Endodermal cell (in vitro differentiated cells): Measurements from ENCODE around the gene SMC1A. TPM values are rescaled to one million over a fixed set of nuclear protein-coding genes. Genes with fewer than 3 reads are reported as not detected.

ENCODE experiments used
- DNase-seq: peaks from one replicate; pipeline ENCODE4 v3.0.0-alpha.2; 2017
- H3K27ac ChIP-seq: 2 replicates; pipeline ENCODE4 v1.5.1; 2013; ENCODE audit warnings: mild to moderate bottlenecking, low read depth, low read length, moderate library complexity
- H3K27me3 ChIP-seq: 2 replicates; pipeline ENCODE4 v1.6.1; 2013; ENCODE audit warnings: mild to moderate bottlenecking, low read length, moderate library complexity; ENCODE audit not compliant: insufficient read depth, control insufficient read depth, poor library complexity, severe bottlenecking
- H3K36me3 ChIP-seq: 2 replicates; pipeline ENCODE4 v1.7.0; 2013; ENCODE audit warnings: mild to moderate bottlenecking, low read length, moderate library complexity; ENCODE audit not compliant: control insufficient read depth, insufficient read depth
- H3K4me1 ChIP-seq: one replicate; pipeline ENCODE4 v1.7.0; 2013; ENCODE audit warnings: low read length; ENCODE audit not compliant: control insufficient read depth, insufficient read depth
- H3K4me3 ChIP-seq: 2 replicates; pipeline ENCODE4 v1.5.1; 2013; ENCODE audit warnings: mild to moderate bottlenecking, low read length, moderate library complexity
- H3K9ac ChIP-seq: 2 replicates; pipeline ENCODE4 v1.6.1; 2013; ENCODE audit warnings: mild to moderate bottlenecking, low read length, moderate library complexity; ENCODE audit not compliant: poor library complexity, severe bottlenecking; ENCODE audit errors: extremely low read depth
- H3K9me3 ChIP-seq: 2 replicates; pipeline ENCODE4 v1.6.1; 2013; ENCODE audit warnings: mild to moderate bottlenecking, low read length, moderate library complexity; ENCODE audit not compliant: control insufficient read depth
- H3K27ac Mint-ChIP-seq: 2 replicates; pipeline ENCODE4 v1.8.0; 2020; ENCODE audit warnings: mixed read lengths
- H3K27me3 Mint-ChIP-seq: 2 replicates; pipeline ENCODE4 v1.8.0; 2021; ENCODE audit warnings: mild to moderate bottlenecking, mixed read lengths; ENCODE audit not compliant: insufficient read depth
- H3K36me3 Mint-ChIP-seq: 2 replicates; pipeline ENCODE4 v1.8.0; 2020; ENCODE audit warnings: low read depth, mixed read lengths
- H3K4me1 Mint-ChIP-seq: 2 replicates; pipeline ENCODE4 v1.8.0; 2020; ENCODE audit warnings: mixed read lengths
- H3K4me3 Mint-ChIP-seq: 2 replicates; pipeline ENCODE4 v1.8.0; 2020; ENCODE audit warnings: mild to moderate bottlenecking, moderate library complexity, mixed read lengths
- H3K9me3 Mint-ChIP-seq: 2 replicates; pipeline ENCODE4 v1.8.0; 2020; ENCODE audit warnings: mild to moderate bottlenecking, mixed read lengths
- WGBS, 2 experiments: methylation state at CpG; one replicate each; pipeline versions ENCODE4 v1.1.5 to v1.1.7; 2013; ENCODE audit warnings: missing lambda C conversion rate in 2 of 2, mixed read lengths in 1 of 2; ENCODE audit not compliant: insufficient coverage in 1 of 2, insufficient read length in 1 of 2; 5-methylcytosine and 5-hydroxymethylcytosine counted together
- microRNA-seq: library from miRNA; unstranded; fragments of <30 nt; microRNA quantifications from one replicate; pipeline ENCODE4 v1.2.0, GENCODE V29; 2020; ENCODE audit warnings: borderline microRNAs expressed
- total RNA-seq, 2 donors: library from RNA; stranded (reverse); fragmentation: NEBNext Ultra II Directional in 1 of 2; extraction: Animal tissue kit (Norgen Biotek cat#: 25700) in 1 of 2; gene quantifications; 2 replicates in 1 of 2; 3 replicates in 1 of 2; pipeline ENCODE4 v1.2.1, GENCODE V29; 2021
- TF ChIP-seq, protein P1 (sequence below): fragments of 200-600 bp; sonication (generic); conservative IDR thresholded peaks from 2 replicates; pipeline ENCODE4 v1.5.0; 2021; ENCODE audit warnings: antibody characterized with exemption, mild to moderate bottlenecking

SMC1A gene
- total RNA-seq, 2 donors from 2014 or later = 89.0 to 121 TPM

GRCh38 chrX:53324803-53325202 is 97.7 kb downstream of the SMC1A start:
- Histone ChIP-seq H3K9ac (no peak overlapping the region), H3K4me1 (no peaks in the 10 kb centered on the region), H3K27ac (no peak overlapping the region), H3K36me3 (no peaks in the 10 kb centered on the region), H3K27me3 (peaks cover 36% of the 10 kb centered on the region), H3K9me3 (no peaks in the 10 kb centered on the region), H3K4me3 (no peak overlapping the region)
- TF ChIP-seq, protein P1, sequence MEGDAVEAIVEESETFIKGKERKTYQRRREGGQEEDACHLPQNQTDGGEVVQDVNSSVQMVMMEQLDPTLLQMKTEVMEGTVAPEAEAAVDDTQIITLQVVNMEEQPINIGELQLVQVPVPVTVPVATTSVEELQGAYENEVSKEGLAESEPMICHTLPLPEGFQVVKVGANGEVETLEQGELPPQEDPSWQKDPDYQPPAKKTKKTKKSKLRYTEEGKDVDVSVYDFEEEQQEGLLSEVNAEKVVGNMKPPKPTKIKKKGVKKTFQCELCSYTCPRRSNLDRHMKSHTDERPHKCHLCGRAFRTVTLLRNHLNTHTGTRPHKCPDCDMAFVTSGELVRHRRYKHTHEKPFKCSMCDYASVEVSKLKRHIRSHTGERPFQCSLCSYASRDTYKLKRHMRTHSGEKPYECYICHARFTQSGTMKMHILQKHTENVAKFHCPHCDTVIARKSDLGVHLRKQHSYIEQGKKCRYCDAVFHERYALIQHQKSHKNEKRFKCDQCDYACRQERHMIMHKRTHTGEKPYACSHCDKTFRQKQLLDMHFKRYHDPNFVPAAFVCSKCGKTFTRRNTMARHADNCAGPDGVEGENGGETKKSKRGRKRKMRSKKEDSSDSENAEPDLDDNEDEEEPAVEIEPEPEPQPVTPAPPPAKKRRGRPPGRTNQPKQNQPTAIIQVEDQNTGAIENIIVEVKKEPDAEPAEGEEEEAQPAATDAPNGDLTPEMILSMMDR = no peak
- Mint-ChIP-seq H3K36me3 (no peaks in the 10 kb centered on the region), H3K4me3 (no peak overlapping the region), H3K27ac (no peak overlapping the region), H3K27me3 (peaks cover 36% of the 10 kb centered on the region), H3K9me3 (peaks cover 51% of the 10 kb centered on the region), H3K4me1 (peaks cover 11% of the 10 kb centered on the region)
- no peak for DNase-seq
- 90% methylated on average over 1 of the region's 1 CpG; no CpG with 5 or more reads in 1 of the 2 experiments for WGBS, 2 experiments

Small RNAs within 50 kb of the gene (microRNA-seq; reads per million reads assigned to microRNA genes)
- not detected for gene MIR6857

Other genes starting within 250 kb of the SMC1A start
- gene KDM5C, start 197.4 kb downstream of the SMC1A start, total RNA-seq = 100 to 1,000 TPM in 1 of 2 donors, 10 to 100 TPM in 1; 95.9 to 101 TPM
- gene IQSEC2, start 141.1 kb downstream of the SMC1A start, total RNA-seq = 10 to 100 TPM; 14.7 to 18.2 TPM
- gene RIBC1, start 219 bp upstream of the SMC1A start, total RNA-seq = 1 to 10 TPM; 2.3 to 3.0 TPM
- 100 to 1,000 TPM; 107 to 120 TPM for gene HSD17B10, start 11.7 kb upstream of the SMC1A start, total RNA-seq